ENCODE data around the gene GARIN5B. TPM values are rescaled to one million over a fixed set of nuclear protein-coding genes. Genes with fewer than 3 reads are reported as not detected.

GARIN5B gene
- total RNA-seq, 1 experiment from 2014 or later, result 0.13 TPM

DNA sequence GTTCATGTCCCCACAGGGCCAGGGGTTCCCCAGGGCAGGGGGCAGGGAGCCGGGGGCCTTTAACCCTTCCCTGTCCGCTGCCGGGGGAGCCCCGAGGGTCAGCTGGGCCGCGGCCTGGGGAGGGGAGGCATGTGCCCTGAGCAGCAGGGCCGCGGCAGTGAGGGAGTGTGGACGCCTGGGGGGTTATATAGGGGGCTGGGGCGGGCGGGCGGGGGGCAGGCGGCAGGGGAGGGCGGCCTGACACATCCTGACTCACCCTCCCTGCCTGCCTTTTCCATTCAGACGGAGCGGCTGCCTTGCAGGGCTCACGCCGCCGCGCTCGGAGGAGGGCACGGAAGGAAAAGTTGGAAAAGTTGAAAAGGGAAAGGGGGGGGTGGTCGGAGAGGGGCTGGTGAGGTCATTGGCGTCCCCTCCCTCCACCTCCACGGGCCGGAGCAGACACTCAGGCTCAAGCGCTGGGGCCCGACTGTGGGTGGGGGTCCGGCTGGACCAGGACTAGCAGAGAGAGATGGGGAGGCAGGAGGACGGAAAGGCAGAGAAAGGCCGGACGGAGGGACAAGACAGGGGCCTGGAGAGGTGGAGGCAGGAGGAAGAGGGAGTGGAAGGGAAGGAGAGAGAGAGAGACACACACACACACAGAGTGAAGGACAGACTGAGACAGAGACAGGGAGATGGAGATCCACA is 7.4 kb upstream of the GARIN5B start, which contains the start of gene IL11:
Gene IL11 (minus strand): TSS at position 159 of the 684 bp plus-strand sequence. CDS start 153 bp downstream, at position 6.
- TF ChIP-seq, protein P1, sequence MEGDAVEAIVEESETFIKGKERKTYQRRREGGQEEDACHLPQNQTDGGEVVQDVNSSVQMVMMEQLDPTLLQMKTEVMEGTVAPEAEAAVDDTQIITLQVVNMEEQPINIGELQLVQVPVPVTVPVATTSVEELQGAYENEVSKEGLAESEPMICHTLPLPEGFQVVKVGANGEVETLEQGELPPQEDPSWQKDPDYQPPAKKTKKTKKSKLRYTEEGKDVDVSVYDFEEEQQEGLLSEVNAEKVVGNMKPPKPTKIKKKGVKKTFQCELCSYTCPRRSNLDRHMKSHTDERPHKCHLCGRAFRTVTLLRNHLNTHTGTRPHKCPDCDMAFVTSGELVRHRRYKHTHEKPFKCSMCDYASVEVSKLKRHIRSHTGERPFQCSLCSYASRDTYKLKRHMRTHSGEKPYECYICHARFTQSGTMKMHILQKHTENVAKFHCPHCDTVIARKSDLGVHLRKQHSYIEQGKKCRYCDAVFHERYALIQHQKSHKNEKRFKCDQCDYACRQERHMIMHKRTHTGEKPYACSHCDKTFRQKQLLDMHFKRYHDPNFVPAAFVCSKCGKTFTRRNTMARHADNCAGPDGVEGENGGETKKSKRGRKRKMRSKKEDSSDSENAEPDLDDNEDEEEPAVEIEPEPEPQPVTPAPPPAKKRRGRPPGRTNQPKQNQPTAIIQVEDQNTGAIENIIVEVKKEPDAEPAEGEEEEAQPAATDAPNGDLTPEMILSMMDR (conservative IDR thresholded peaks at IDR 0.05), result no peak

More for the DNA sequence above, 7.4 kb upstream of the GARIN5B start, which contains the start of gene IL11:
- H2AFZ ChIP-seq (ENCODE audit: low read length), result no peak within 1 kb of the TSS
- H3K27me3 Mint-ChIP-seq (ENCODE audit: low read depth), result peaks cover 74% of the 10 kb centered on the region
- peak within 1 kb of the TSS in 1 of 3 experiments; percentile 63; a peak in 2 of 7 replicates for H3K27ac Mint-ChIP-seq
- no peak within 1 kb of the TSS for H4K8ac ChIP-seq (replicated peaks; ENCODE audit: insufficient read length, low read depth, low read length)
- H3K9me3 Mint-ChIP-seq, result peaks cover 0 to 5% of the 10 kb centered on the region in 2 experiments; a peak in 2 of 5 replicates
- H2AK5ac ChIP-seq (ENCODE audit: insufficient read length, low read length), result no peak within 1 kb of the TSS
- H3K4ac ChIP-seq (ENCODE audit: low read depth, low read length), result no peak within 1 kb of the TSS
- no peaks in the 10 kb centered on the region for H3K9me3 ChIP-seq (ENCODE audit: control insufficient read depth, low read depth, low read length)
- peaks cover 0 to 6% (median 0%) of the 10 kb centered on the region in 3 experiments; a peak in 1 of 7 replicates for H3K36me3 Mint-ChIP-seq (ENCODE audit: insufficient read depth in 1 of 3, low read depth in 3 of 3)
- no peak within 1 kb of the TSS; the same call in 1 of the 2 replicates for H3K14ac ChIP-seq (ENCODE audit: insufficient read depth, low read length)
- no peak within 1 kb of the TSS for H3K18ac ChIP-seq (ENCODE audit: insufficient read length, low read depth, low read length)
- H2BK20ac ChIP-seq (ENCODE audit: low read depth, low read length, poor library complexity, severe bottlenecking), result no peak within 1 kb of the TSS
- H3T11ph ChIP-seq (ENCODE audit: low read length), result no peak within 1 kb of the TSS
- H3K79me1 ChIP-seq (ENCODE audit: insufficient read depth, low read depth, low read length, poor library complexity, severe bottlenecking), result no peaks in the 10 kb centered on the region
- no CpG with 5 or more reads among the region's 32 CpGs for WGBS (ENCODE audit: extremely low coverage, insufficient read length, low lambda C conversion rate)
- H4K5ac ChIP-seq (ENCODE audit: insufficient read length, low read depth, low read length), result no peak within 1 kb of the TSS
- no peak within 1 kb of the TSS for H3K27ac ChIP-seq (ENCODE audit: insufficient read length, low read depth, low read length)
- no peak within 1 kb of the TSS for H2BK12ac ChIP-seq (ENCODE audit: insufficient read length, low read depth, low read length)
- no peak within 1 kb of the TSS for H2BK15ac ChIP-seq (ENCODE audit: low read depth, low read length)
- H3K23ac ChIP-seq (ENCODE audit: insufficient read length, low read depth, low read length), result no peak within 1 kb of the TSS
- no peaks in the 10 kb centered on the region for H3K4me1 ChIP-seq (ENCODE audit: insufficient read depth, low read length)
- no peak for DNase-seq
- no peaks in the 10 kb centered on the region for H3K79me2 ChIP-seq (ENCODE audit: insufficient read depth, low read length)
- peaks cover 5% of the 10 kb centered on the region for H3K27me3 ChIP-seq (ENCODE audit: insufficient read depth, low read length)
- H3K4me1 Mint-ChIP-seq, result peaks cover 28 to 44% of the 10 kb centered on the region in 2 experiments
- H4K91ac ChIP-seq (ENCODE audit: insufficient read length, low read depth, low read length), result no peak within 1 kb of the TSS
- peak within 1 kb of the TSS; percentile 76 for H3K4me2 ChIP-seq (ENCODE audit: insufficient read depth, insufficient read length, low read length)
- H4K20me1 ChIP-seq (ENCODE audit: control insufficient read depth, insufficient read depth, insufficient read length), result no peaks in the 10 kb centered on the region
- H3K9ac ChIP-seq (ENCODE audit: extremely low read depth, insufficient read length, low read length), result no peak within 1 kb of the TSS
- no peak within 1 kb of the TSS for H2BK5ac ChIP-seq (ENCODE audit: insufficient read length, low read length)
- peaks cover 10% of the 10 kb centered on the region for H3K23me2 ChIP-seq (ENCODE audit: insufficient read length, low read depth, low read length, poor library complexity, severe bottlenecking)
- no peak within 1 kb of the TSS for H3K56ac ChIP-seq (ENCODE audit: insufficient read length, low read depth, low read length)
- H3K4me3 Mint-ChIP-seq, result peak within 1 kb of the TSS; percentile 71 to 89
- H2BK120ac ChIP-seq (ENCODE audit: low read depth, low read length, poor library complexity, severe bottlenecking), result no peak within 1 kb of the TSS
